Effector CD4-positive, alpha-beta T cell (primary cell): Measurements from ENCODE around the gene DSC2. TPM values are rescaled to one million over a fixed set of nuclear protein-coding genes. Genes with fewer than 3 reads are reported as not detected.
"Not testable (repeated sequence)": the region's sequence is repeated elsewhere in the genome, so short reads cannot be mapped to it uniquely, and the experiment has no call there.

Source experiments
- DNase-seq: peaks from one replicate; pipeline ENCODE4 v3.0.0-alpha.2; 2020
- total RNA-seq: gene quantifications from one replicate; lab custom pipeline; 2026; lab: John Stamatoyannopoulos, UW

Gene DSC2
- not detected for total RNA-seq

- no peak for DNase-seq
Observed at GRCh38 chr18:31102025-31102684, at the start of gene DSC2. Gene DSC2 (minus strand): TSS chr18:31102421. CDS start chr18:31101971, 450 bp downstream.

GRCh38 chr18:31149351-31149750 lies 47.1 kb upstream of the DSC2 start:
- DNase-seq = no peak

GRCh38 chr18:31148600-31148999 lies 46.4 kb upstream of the DSC2 start:
- DNase-seq = no peak

- no peak for DNase-seq
Observed at GRCh38 chr18:31146809-31147208, 44.6 kb upstream of the DSC2 start.

- no peak for DNase-seq
Observed at GRCh38 chr18:31143025-31143424, 40.8 kb upstream of the DSC2 start.

- DNase-seq = no peak
Observed at GRCh38 chr18:31138709-31139108, 36.5 kb upstream of the DSC2 start.

- no peak for DNase-seq
Observed at GRCh38 chr18:31134988-31135529, 32.8 kb upstream of the DSC2 start.

- no peak for DNase-seq
Observed at GRCh38 chr18:31129398-31130115, 27.3 kb upstream of the DSC2 start.

GRCh38 chr18:31125878-31126277 lies 23.7 kb upstream of the DSC2 start:
- DNase-seq = no peak

GRCh38 chr18:31123125-31123524 lies 20.9 kb upstream of the DSC2 start:
- not testable (repeated sequence) for DNase-seq

GRCh38 chr18:31120594-31120993 lies 18.4 kb upstream of the DSC2 start:
- DNase-seq = no peak

- no peak for DNase-seq
Observed at GRCh38 chr18:31116853-31117595, 14.8 kb upstream of the DSC2 start.

GRCh38 chr18:31112804-31113203 lies 10.6 kb upstream of the DSC2 start:
- DNase-seq = no peak

GRCh38 chr18:31105733-31106132 lies 3.5 kb upstream of the DSC2 start:
- no peak for DNase-seq

- no peak for DNase-seq
Observed at GRCh38 chr18:31104444-31104843, 2.2 kb upstream of the DSC2 start.

GRCh38 chr18:31103423-31103822 lies 1.2 kb upstream of the DSC2 start:
- DNase-seq = no peak

GRCh38 chr18:31102941-31103340 lies 720 bp upstream of the DSC2 start:
- no peak for DNase-seq

- no peak for DNase-seq
Observed at GRCh38 chr18:31101183-31102024, 817 bp downstream of the DSC2 start.

- DNase-seq = no peak
Observed at GRCh38 chr18:31100436-31101182, 1.6 kb downstream of the DSC2 start.

GRCh38 chr18:31099450-31100230 lies 2.6 kb downstream of the DSC2 start:
- DNase-seq = no peak

GRCh38 chr18:31098878-31099277 lies 3.3 kb downstream of the DSC2 start:
- DNase-seq = no peak
